Adipocyte (in vitro differentiated cells): ENCODE measurements around the gene RPS3A.
"Not testable (repeated sequence)": the region's sequence is repeated elsewhere in the genome, so short reads cannot be mapped to it uniquely, and the experiment has no call there.

Source experiments
- DNase-seq: peaks from one replicate; pipeline ENCODE4 v3.0.0-alpha.2; 2015; ENCODE audit warnings: low read depth
- H3K27me3 ChIP-seq: replicated peaks from 2 replicates; pipeline ENCODE4 v1.7.0; 2013; ENCODE audit warnings: mild to moderate bottlenecking, low read length, moderate library complexity; ENCODE audit not compliant: control insufficient read depth, insufficient read depth
- H3K36me3 ChIP-seq: 2 replicates; pipeline ENCODE4 v1.7.0; 2013; ENCODE audit warnings: low read length, mild to moderate bottlenecking, moderate library complexity; ENCODE audit not compliant: control insufficient read depth, insufficient read depth, severe bottlenecking
- H3K4me1 ChIP-seq: 2 replicates; pipeline ENCODE4 v1.7.0; 2013; ENCODE audit warnings: mild to moderate bottlenecking, low read length, moderate library complexity; ENCODE audit not compliant: control insufficient read depth, insufficient read depth
- H3K4me3 ChIP-seq: 2 replicates; pipeline ENCODE4 v1.7.0; 2013; ENCODE audit warnings: mild to moderate bottlenecking, low read length, moderate library complexity
- H3K9ac ChIP-seq: 2 replicates; pipeline ENCODE4 v1.7.0; 2013; ENCODE audit warnings: mild to moderate bottlenecking, low read length, moderate library complexity
- H3K9me3 ChIP-seq: 2 replicates; pipeline ENCODE4 v1.7.0; 2013; ENCODE audit warnings: mild to moderate bottlenecking, low read length, moderate library complexity; ENCODE audit not compliant: control insufficient read depth

Gene RPS3A

GRCh38 chr4:151114986-151115385 lies 15.6 kb downstream of the RPS3A start:
- H3K36me3 ChIP-seq, result peaks cover 62% of the 10 kb centered on the region

GRCh38 chr4:151117371-151117962 lies 18.0 kb downstream of the RPS3A start:
- Histone ChIP-seq H3K36me3 (peaks cover 74% of the 10 kb centered on the region), H3K4me3 (no peak overlapping the region), H3K27me3 (no peaks in the 10 kb centered on the region), H3K4me1 (peaks cover 25% of the 10 kb centered on the region), H3K9me3 (no peaks in the 10 kb centered on the region), H3K9ac (no peak overlapping the region)
- DNase-seq, result peak; percentile 86

More at GRCh38 chr4:151114986-151115385, 15.6 kb downstream of the RPS3A start:
- no peak for DNase-seq
- Histone ChIP-seq H3K27me3 (no peaks in the 10 kb centered on the region), H3K4me1 (peaks cover 25% of the 10 kb centered on the region), H3K9me3 (no peaks in the 10 kb centered on the region), H3K9ac (no peak overlapping the region), H3K4me3 (no peak overlapping the region)

GRCh38 chr4:151129796-151130195 lies 30.4 kb downstream of the RPS3A start:
- H3K4me1 ChIP-seq, result no peaks in the 10 kb centered on the region
- peaks cover 97% of the 10 kb centered on the region for H3K36me3 ChIP-seq
- H3K9ac ChIP-seq, result no peak overlapping the region
- H3K9me3 ChIP-seq, result no peaks in the 10 kb centered on the region
- H3K4me3 ChIP-seq, result no peak overlapping the region
- no peak for DNase-seq
- H3K27me3 ChIP-seq, result no peaks in the 10 kb centered on the region

GRCh38 chr4:151133311-151133710 lies 33.9 kb downstream of the RPS3A start:
- H3K36me3 ChIP-seq, result peaks cover 98% of the 10 kb centered on the region
- no peaks in the 10 kb centered on the region for H3K27me3 ChIP-seq
- no peak overlapping the region for H3K4me3 ChIP-seq
- DNase-seq, result no peak
- no peaks in the 10 kb centered on the region for H3K9me3 ChIP-seq
- H3K4me1 ChIP-seq, result peaks cover 6% of the 10 kb centered on the region
- H3K9ac ChIP-seq, result no peak overlapping the region

GRCh38 chr4:151136048-151136447 lies 36.6 kb downstream of the RPS3A start:
- not testable (repeated sequence) for H3K27me3 ChIP-seq, H3K4me3 ChIP-seq, DNase-seq, H3K9ac ChIP-seq, H3K4me1 ChIP-seq, H3K9me3 ChIP-seq
- peaks cover 98% of the 10 kb centered on the region for H3K36me3 ChIP-seq

- no peak overlapping the region for H3K4me3 ChIP-seq
- H3K9ac ChIP-seq, result no peak overlapping the region
- H3K27me3 ChIP-seq, result no peaks in the 10 kb centered on the region
- DNase-seq, result peak; percentile 33
- peaks cover 96% of the 10 kb centered on the region for H3K36me3 ChIP-seq
- H3K4me1 ChIP-seq, result peaks cover 9% of the 10 kb centered on the region
- H3K9me3 ChIP-seq, result no peaks in the 10 kb centered on the region
Measured at GRCh38 chr4:151139814-151140213, 40.4 kb downstream of the RPS3A start.

GRCh38 chr4:151142758-151143157 lies 43.3 kb downstream of the RPS3A start:
- no peak overlapping the region for H3K4me3 ChIP-seq
- no peaks in the 10 kb centered on the region for H3K9me3 ChIP-seq
- H3K9ac ChIP-seq, result no peak overlapping the region
- no peaks in the 10 kb centered on the region for H3K27me3 ChIP-seq
- H3K36me3 ChIP-seq, result peaks cover 95% of the 10 kb centered on the region
- H3K4me1 ChIP-seq, result peaks cover 14% of the 10 kb centered on the region
- DNase-seq, result no peak

- Histone ChIP-seq H3K9me3 (no peaks in the 10 kb centered on the region), H3K9ac (no peak overlapping the region), H3K36me3 (peaks cover 95% of the 10 kb centered on the region), H3K4me1 (peaks cover 13% of the 10 kb centered on the region), H3K27me3 (no peaks in the 10 kb centered on the region), H3K4me3 (no peak overlapping the region)
- no peak for DNase-seq
Measured at GRCh38 chr4:151143162-151143561, 43.7 kb downstream of the RPS3A start.

GRCh38 chr4:151143811-151144210 lies 44.4 kb downstream of the RPS3A start:
- H3K9me3 ChIP-seq, result no peaks in the 10 kb centered on the region
- peaks cover 11% of the 10 kb centered on the region for H3K4me1 ChIP-seq
- DNase-seq, result no peak
- peaks cover 95% of the 10 kb centered on the region for H3K36me3 ChIP-seq
- no peaks in the 10 kb centered on the region for H3K27me3 ChIP-seq
- no peak overlapping the region for H3K9ac ChIP-seq
- H3K4me3 ChIP-seq, result no peak overlapping the region

GRCh38 chr4:151144329-151145072 lies 45.1 kb downstream of the RPS3A start:
- Histone ChIP-seq H3K4me1 (peaks cover 11% of the 10 kb centered on the region), H3K36me3 (peaks cover 95% of the 10 kb centered on the region), H3K4me3 (no peak overlapping the region), H3K9ac (no peak overlapping the region), H3K9me3 (no peaks in the 10 kb centered on the region), H3K27me3 (no peaks in the 10 kb centered on the region)
- no peak for DNase-seq

- Histone ChIP-seq H3K9me3 (no peaks in the 10 kb centered on the region), H3K4me1 (peaks cover 11% of the 10 kb centered on the region), H3K27me3 (no peaks in the 10 kb centered on the region), H3K36me3 (peaks cover 71% of the 10 kb centered on the region), H3K4me3 (no peak overlapping the region), H3K9ac (no peak overlapping the region)
- DNase-seq, result peak; percentile 49
Measured at GRCh38 chr4:151147000-151147399, 47.6 kb downstream of the RPS3A start.
